SJCRH30 (cell line): ENCODE results near the gene EIF4E. TPM values are rescaled to one million over a fixed set of nuclear protein-coding genes. Genes with fewer than 3 reads are reported as not detected.
"Not testable (repeated sequence)": the region's sequence is repeated elsewhere in the genome, so short reads cannot be mapped to it uniquely, and the experiment has no call there.

Experiments used
- DNase-seq, 2 experiments: peaks; one replicate each; pipeline ENCODE4 v3.0.0-alpha.2; 2015 to 2020
- H3K27ac ChIP-seq: fragments of 250-450 bp; sonication (Bioruptor Pico); 2 replicates; pipeline ENCODE4 v1.5.1; 2020; ENCODE audit warnings: mild to moderate bottlenecking, moderate library complexity
- H3K27me3 ChIP-seq: fragments of 250-450 bp; sonication (Bioruptor Pico); 2 replicates; pipeline ENCODE4 v1.5.1; 2020; ENCODE audit warnings: mild to moderate bottlenecking, moderate library complexity
- H3K36me3 ChIP-seq: fragments of 250-450 bp; sonication (Bioruptor Pico); 2 replicates; pipeline ENCODE4 v1.5.1; 2020; ENCODE audit warnings: mild to moderate bottlenecking, moderate library complexity
- H3K4me1 ChIP-seq: fragments of 250-450 bp; sonication (Bioruptor Pico); 2 replicates; pipeline ENCODE4 v1.5.1; 2020; ENCODE audit warnings: mild to moderate bottlenecking, moderate library complexity
- H3K4me3 ChIP-seq: fragments of 250-450 bp; sonication (Bioruptor Pico); 2 replicates; pipeline ENCODE4 v1.5.1; 2020; ENCODE audit warnings: mild to moderate bottlenecking, moderate library complexity
- H3K9me3 ChIP-seq: fragments of 250-450 bp; sonication (Bioruptor Pico); replicated peaks from 2 replicates; pipeline ENCODE4 v1.5.1; 2020; ENCODE audit warnings: mild to moderate bottlenecking, moderate library complexity
- total RNA-seq: library from RNA; depleted of rRNA; stranded (reverse); fragments of >200 nt; shearing (Covaris generic); gene quantifications from 2 replicates; pipeline ENCODE4 v1.2.3, GENCODE V29; 2014

Gene EIF4E
- total RNA-seq, 1 experiment from 2014 or later, result 191 TPM

DNA sequence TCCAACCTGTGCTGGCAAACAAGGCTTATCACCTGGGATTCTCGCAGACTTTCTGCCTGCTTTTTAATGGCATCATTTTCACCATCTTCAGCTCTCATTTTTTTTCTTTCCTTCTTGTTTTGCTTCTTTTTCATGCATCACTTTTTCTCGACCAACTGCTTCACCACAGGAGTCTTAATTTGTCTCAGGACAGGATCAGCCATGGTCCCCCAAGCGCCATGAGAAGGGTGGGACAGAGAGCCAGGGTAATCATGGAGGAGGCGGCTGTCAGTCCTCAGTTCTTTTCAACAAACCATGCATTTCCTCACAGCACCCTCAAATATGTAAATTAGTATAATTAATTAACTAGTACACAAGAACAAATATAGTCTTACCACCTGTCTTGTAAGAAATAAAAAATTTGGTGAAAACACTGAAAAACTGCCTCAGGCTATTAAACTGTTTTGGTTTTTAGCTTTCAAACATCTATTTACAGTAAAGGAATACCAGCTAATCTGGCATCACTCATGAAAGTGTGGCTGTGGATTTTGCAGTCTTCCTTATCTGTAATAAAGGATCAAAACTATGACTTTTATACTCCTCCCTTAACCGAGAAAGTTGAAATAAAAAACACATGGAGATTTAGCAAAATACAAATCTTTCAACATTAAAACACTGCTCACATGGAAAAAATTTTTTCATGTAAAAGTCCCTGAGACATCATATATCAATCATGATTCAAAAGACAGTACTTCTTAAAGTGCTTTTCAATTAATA lies 19.1 kb downstream of the EIF4E start:
- Histone ChIP-seq H3K27me3 (no peaks in the 10 kb centered on the region), H3K4me1 (no peaks in the 10 kb centered on the region), H3K4me3 (no peak overlapping the region), H3K27ac (no peak overlapping the region), H3K36me3 (peaks cover 31% of the 10 kb centered on the region), H3K9me3 (peaks cover 4% of the 10 kb centered on the region; the same call in 1 of the 2 replicates)
- DNase-seq, result no peak

DNA sequence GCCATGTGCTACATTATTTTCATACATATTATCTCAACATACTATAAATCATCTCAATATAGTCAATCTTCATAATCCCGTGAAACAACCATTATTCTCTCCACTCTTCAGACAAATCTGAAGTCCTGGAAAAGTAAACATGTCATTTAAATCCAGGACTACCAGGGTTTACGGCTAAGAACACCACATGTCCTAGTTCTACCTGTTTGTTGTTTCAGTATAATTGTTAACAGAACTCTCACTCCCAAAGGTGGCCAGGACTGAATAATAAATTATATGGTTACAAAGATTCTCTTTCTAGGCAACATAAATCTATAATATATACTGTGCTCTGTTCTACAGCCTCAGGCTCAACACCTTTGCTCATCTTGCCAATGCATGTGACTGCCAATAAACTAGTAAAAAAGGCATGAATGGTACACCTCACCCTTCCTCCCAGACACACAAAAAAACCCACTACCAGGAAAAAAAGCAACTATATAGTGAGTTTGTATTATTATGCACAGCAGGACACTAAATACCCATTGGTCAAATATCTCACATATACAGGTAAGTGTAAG lies 20.1 kb downstream of the EIF4E start:
- Histone ChIP-seq H3K4me3 (no peak overlapping the region), H3K27me3 (no peaks in the 10 kb centered on the region), H3K27ac (no peak overlapping the region), H3K36me3 (peaks cover 31% of the 10 kb centered on the region), H3K9me3 (peaks cover 4% of the 10 kb centered on the region; the same call in 1 of the 2 replicates), H3K4me1 (no peaks in the 10 kb centered on the region)
- DNase-seq, result no peak

DNA sequence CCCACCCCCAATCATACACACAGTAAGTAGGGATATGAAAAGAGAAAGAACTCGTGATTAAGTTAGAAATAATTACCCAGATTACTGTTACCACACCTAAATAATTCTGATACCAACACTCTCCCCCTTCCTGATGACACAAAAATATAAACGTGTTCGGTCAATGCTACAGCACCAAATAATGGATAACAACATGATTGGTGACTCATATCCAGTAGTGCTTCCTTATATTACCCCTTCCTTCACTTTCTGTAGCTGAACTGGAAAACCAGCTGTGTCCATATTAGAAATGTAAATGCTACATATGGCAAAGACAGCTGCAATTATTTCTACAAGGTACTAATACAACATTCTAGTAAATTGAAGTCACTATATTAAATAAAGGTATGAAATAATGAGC lies 20.8 kb downstream of the EIF4E start:
- Histone ChIP-seq H3K4me1 (no peaks in the 10 kb centered on the region), H3K27ac (no peak overlapping the region), H3K36me3 (peaks cover 27% of the 10 kb centered on the region), H3K4me3 (no peak overlapping the region), H3K9me3 (peaks cover 4% of the 10 kb centered on the region; the same call in 1 of the 2 replicates), H3K27me3 (no peaks in the 10 kb centered on the region)
- DNase-seq, result no peak

DNA sequence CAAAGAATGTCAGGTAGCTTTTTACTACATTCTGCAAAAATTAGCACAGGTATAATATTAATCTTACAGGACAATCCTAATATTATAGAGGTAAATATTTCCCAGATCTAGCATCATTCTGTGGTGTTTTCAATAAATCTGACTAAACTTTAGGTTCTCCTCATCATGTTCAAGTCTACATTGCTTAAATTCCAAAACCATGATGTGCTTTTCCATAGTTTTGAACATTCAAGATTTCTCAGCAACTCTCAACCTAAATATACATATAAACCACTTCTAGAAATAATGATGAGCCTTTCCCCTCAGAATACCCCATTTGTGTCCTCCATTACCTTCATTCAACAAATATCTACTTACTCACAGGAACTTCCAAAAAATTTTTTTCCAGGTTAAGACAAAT lies 23.1 kb downstream of the EIF4E start:
- no peak overlapping the region for H3K27ac ChIP-seq

DNA sequence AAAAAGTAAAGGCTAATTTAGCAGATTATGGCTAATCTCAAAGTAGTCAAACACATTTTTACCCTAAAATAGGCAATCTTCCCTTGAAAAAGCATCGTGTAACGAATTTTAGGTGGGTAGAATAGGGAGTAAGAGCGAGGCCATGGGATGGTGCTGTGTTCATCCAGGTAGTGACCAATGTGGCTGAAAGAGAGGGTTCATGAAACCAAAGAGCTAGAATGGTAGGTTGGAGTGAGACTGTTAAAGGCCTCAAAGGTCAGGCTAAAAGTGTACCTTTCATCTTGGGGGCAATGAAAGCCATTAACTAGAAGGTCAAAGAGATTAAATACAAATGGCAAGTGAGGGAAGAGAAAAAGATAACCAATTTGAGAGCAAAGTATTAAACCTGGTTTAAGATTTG lies 23.6 kb downstream of the EIF4E start:
- H3K36me3 ChIP-seq, result peaks cover 38% of the 10 kb centered on the region
- H3K4me1 ChIP-seq, result no peaks in the 10 kb centered on the region
- H3K4me3 ChIP-seq, result no peak overlapping the region
- H3K9me3 ChIP-seq, result peaks cover 4% of the 10 kb centered on the region; the same call in 1 of the 2 replicates
- no peaks in the 10 kb centered on the region for H3K27me3 ChIP-seq
- no peak overlapping the region for H3K27ac ChIP-seq
- no peak for DNase-seq

More for the DNA sequence above, 23.1 kb downstream of the EIF4E start:
- peaks cover 37% of the 10 kb centered on the region for H3K36me3 ChIP-seq
- H3K4me1 ChIP-seq, result no peaks in the 10 kb centered on the region
- no peaks in the 10 kb centered on the region for H3K27me3 ChIP-seq
- peaks cover 4% of the 10 kb centered on the region; the same call in 1 of the 2 replicates for H3K9me3 ChIP-seq
- no peak overlapping the region for H3K4me3 ChIP-seq
- no peak for DNase-seq

DNA sequence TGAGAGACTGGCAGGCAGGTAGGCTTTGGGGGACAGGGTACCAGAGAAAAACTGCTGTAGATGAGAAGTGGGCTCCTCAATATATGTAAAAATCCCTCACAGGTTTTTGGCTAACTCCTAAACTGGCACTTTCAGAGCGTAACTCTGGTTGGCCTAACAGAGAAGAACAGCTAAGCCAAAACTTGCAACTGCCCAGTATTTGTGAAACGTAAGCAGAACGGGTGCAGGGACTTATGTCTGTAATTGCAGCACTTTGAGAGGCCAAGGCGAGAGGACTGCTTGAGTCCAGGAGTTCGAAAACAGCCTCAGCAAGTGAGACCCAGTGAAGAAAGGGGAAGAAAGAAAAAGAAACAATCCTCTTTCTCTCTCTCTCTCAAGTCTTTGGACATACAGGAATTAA lies 25.0 kb downstream of the EIF4E start:
- Histone ChIP-seq H3K9me3 (peaks cover 4% of the 10 kb centered on the region; the same call in 1 of the 2 replicates), H3K4me1 (no peaks in the 10 kb centered on the region), H3K27me3 (no peaks in the 10 kb centered on the region), H3K4me3 (no peak overlapping the region), H3K36me3 (peaks cover 47% of the 10 kb centered on the region), H3K27ac (no peak overlapping the region)
- no peak for DNase-seq

DNA sequence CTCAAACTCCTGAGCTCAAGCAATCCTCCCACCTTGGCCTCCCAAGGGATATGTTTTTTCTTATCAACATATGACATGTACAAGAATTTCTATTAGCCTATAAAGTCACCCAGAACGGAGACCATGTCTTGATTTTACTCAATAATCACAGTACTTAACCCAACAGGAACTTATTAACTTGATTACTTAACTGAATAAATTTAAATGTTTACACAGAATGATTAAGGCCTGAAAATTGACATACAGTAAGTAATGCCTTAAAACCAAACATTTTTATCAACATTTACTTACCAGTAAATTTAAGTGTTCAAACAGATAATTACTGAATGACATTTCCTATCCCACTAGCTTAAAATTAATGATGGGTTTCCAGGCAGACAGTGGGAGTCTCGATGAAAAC lies 25.4 kb downstream of the EIF4E start:
- Histone ChIP-seq H3K27me3 (no peaks in the 10 kb centered on the region), H3K4me3 (no peak overlapping the region), H3K4me1 (no peaks in the 10 kb centered on the region), H3K9me3 (peaks cover 4% of the 10 kb centered on the region; the same call in 1 of the 2 replicates), H3K27ac (no peak overlapping the region), H3K36me3 (peaks cover 49% of the 10 kb centered on the region)
- no peak for DNase-seq

DNA sequence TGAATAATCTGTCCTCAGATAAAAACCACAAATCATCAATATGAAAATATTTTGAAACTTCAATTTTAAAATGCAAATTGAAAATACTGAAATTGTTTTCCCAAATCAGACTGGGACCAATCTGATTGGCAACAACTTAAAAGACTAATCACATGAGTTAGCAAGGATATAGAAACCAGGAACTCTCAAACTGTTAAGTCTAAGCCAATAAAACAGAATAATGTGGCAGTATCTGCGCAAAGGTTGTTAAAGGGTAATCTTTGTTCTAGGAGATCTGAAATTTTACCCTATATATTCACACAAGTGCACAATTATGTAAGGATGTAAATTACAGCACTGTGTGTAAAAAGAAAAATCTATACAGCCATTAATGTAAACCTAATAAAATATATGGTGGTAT lies 29.7 kb downstream of the EIF4E start:
- H3K27ac ChIP-seq, result no peak overlapping the region
- no peak overlapping the region for H3K4me3 ChIP-seq
- DNase-seq, result no peak
- H3K27me3 ChIP-seq, result no peaks in the 10 kb centered on the region
- peaks cover 71% of the 10 kb centered on the region for H3K36me3 ChIP-seq
- no peaks in the 10 kb centered on the region for H3K9me3 ChIP-seq
- no peaks in the 10 kb centered on the region for H3K4me1 ChIP-seq

DNA sequence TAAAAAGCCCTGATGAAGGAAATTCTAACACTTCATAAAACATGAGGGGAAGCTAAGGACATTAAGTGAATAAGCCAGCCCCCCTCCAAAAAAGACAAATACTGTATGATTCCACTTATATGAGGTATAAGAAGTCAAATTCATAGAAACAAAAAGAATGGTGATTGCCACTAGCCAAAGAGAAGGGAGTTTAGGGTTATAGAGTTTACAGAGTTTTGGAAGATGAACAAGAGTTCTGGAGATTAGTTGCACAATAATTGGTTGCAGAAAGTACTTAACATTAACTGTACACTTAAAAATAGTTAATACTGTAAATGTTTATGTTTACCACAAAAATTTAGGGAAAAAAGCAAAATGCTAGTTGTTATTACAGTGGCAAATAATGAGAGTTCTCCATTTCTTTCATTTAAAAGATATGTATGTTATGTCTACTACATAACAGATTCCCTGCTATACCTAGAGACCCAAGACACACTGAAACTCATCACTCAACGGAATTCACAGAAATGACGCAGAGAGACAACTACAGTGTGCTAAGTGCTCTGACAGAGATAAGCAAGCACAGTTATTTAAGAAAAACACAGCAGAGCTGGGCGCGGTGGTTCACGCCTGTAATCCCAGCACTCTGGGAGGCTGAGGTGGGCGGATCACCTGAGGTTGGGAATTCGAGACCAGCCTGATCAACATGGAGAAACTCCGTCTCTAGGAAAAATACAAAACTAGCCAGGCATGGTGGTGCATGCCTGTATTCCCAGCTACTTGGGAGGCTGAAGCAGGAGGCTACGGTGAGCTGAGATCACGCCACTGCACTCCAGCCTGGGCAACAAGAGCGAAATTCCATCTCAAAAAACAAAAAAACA lies 37.2 kb downstream of the EIF4E start:
- H3K36me3 ChIP-seq, result peaks cover 89% of the 10 kb centered on the region
- no peaks in the 10 kb centered on the region for H3K27me3 ChIP-seq
- H3K9me3 ChIP-seq, result no peaks in the 10 kb centered on the region
- no peak for DNase-seq
- H3K4me1 ChIP-seq, result no peaks in the 10 kb centered on the region
- H3K27ac ChIP-seq, result no peak overlapping the region
- H3K4me3 ChIP-seq, result no peak overlapping the region

DNA sequence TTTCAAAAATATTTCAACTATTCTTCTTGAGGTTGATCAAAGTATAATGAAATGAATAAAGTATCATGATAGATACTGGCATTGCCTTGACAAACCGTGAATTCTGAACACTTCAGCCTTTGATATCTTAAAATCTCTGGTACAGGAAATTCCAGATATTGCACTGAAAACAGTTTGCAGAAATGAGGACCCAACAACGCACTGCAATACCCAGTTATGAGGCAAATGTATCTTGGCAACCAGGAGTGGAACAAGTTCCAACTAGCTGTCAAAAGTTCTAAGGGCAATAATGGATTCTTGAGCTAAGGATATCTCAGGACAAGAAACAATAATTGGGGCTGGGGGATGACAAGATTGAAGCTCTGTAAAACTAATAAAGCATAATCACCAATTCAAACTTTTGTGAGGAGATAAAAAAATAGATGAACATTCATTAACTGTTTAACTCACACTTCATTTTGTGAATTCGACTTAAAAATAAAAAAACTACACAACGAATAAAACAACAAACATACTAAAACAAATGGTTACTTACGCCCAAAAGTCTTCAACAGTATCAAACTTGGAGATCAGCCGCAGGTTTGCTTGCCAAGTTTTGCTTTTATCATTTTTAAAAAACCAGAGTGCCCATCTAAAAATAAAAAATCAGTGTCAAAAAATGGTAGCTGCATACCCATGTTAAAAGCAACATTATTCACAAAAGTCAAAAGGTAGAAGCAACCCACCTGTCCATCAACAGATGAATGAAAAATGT lies 38.1 kb downstream of the EIF4E start:
- H3K27ac ChIP-seq, result no peak overlapping the region
- no peaks in the 10 kb centered on the region for H3K27me3 ChIP-seq
- H3K4me3 ChIP-seq, result no peak overlapping the region
- no peaks in the 10 kb centered on the region for H3K4me1 ChIP-seq
- DNase-seq, result no peak
- no peaks in the 10 kb centered on the region for H3K9me3 ChIP-seq
- H3K36me3 ChIP-seq, result peaks cover 93% of the 10 kb centered on the region

DNA sequence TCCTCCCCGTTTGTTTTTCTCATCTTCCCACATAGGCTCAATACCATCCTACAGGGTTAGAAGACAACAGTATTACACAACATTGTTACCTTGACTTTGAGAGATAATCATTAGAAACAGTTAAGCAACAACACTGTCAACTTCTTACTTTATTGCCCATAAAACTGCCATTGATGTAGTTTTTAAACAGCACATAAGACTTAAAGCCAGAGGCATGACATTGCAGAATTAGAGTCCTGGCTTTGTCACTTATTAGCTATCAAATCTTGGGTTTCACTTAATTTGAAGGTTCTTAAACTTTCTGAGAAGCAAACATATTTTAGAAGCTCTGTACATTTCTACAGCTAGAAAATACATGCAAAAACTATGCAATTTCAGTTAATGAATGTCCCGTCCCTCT lies 41.8 kb downstream of the EIF4E start:
- no peaks in the 10 kb centered on the region for H3K4me1 ChIP-seq
- peaks cover 89% of the 10 kb centered on the region for H3K36me3 ChIP-seq

DNA sequence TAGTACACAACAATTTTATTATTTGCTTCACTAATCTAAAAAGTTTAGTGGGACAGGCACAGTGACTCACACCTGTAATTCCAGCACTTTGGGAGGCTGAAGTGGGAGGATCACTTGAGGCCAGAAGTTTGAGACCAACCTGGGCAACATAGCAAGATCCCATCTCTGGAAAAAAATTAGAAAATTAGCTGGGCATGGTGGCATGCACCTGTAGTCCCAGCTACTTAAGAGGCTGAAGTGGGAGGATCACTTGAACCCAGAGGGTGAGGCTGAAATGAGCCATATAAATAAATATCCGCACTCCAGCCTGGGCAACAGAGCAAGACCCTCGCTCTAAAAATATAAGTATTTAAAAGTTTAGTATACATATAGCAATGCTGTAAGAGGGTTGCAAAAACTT lies 42.6 kb downstream of the EIF4E start:
- peaks cover 88% of the 10 kb centered on the region for H3K36me3 ChIP-seq
- DNase-seq, H3K27ac ChIP-seq, H3K4me1 ChIP-seq, H3K9me3 ChIP-seq, H3K27me3 ChIP-seq, H3K4me3 ChIP-seq: not testable (repeated sequence)

More for the DNA sequence above, 41.8 kb downstream of the EIF4E start:
- DNase-seq, result no peak
- no peaks in the 10 kb centered on the region for H3K27me3 ChIP-seq
- no peaks in the 10 kb centered on the region for H3K9me3 ChIP-seq
- H3K27ac ChIP-seq, result no peak overlapping the region
- H3K4me3 ChIP-seq, result no peak overlapping the region

DNA sequence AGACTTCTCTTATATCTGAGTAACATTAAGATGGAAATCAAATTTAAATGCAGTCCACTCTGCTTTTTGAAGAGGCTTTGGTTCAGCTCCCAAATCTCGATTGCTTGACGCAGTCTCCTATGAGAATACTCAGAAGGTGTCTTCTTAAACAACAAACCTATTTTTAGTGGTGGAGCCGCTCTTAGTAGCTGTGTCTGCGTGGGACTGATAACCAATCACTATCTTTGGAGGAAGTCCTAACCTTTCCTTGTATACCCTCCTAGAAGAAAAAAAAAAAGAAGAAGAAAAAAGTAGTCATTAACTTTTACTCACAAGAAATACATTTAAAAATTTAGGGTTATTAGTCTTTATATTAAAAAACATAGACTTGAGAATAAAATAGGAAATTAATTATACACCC lies 48.0 kb downstream of the EIF4E start:
- H3K27me3 ChIP-seq, H3K4me1 ChIP-seq, H3K9me3 ChIP-seq, H3K27ac ChIP-seq, DNase-seq, H3K4me3 ChIP-seq: not testable (repeated sequence)
- peaks cover 57% of the 10 kb centered on the region for H3K36me3 ChIP-seq

DNA sequence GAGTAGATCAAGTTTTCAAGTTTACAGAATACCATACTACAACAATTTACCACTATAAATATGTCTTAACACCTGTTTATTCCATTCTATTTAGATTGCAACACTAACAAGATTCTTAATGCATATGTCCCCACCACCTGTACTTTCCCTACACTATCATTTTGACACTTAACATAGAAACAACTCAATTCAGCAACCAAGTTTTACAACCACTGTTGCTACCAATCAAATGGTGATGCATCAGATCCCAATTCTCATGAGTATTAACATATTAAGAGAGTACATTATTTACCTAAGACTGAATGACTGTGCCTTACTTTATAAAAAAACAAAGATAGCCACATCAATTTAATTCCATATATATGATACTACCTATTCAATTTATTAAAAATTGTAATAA lies 49.4 kb downstream of the EIF4E start:
- H3K4me1 ChIP-seq, result no peaks in the 10 kb centered on the region
- H3K4me3 ChIP-seq, result no peak overlapping the region
- no peaks in the 10 kb centered on the region for H3K27me3 ChIP-seq

More for the DNA sequence above, 49.4 kb downstream of the EIF4E start:
- Histone ChIP-seq H3K36me3 (peaks cover 46% of the 10 kb centered on the region), H3K9me3 (no peaks in the 10 kb centered on the region), H3K27ac (no peak overlapping the region)
- DNase-seq, result no peak
